Measurements from ENCODE around the gene RASSF3.

RASSF3 gene

GRCh38 chr12:64709429-64709828 lies 99.1 kb downstream of the RASSF3 start:
- TF ChIP-seq ZC3H10 (CRISPR knock-in tag; IDR thresholded peaks at IDR 0.05) = no peak
- TF ChIP-seq RARB (CRISPR knock-in tag; IDR thresholded peaks at IDR 0.05) = no peak
- TF ChIP-seq SNAI2 (CRISPR knock-in tag; IDR thresholded peaks at IDR 0.05) = no peak
- TF ChIP-seq ZNF565 (CRISPR knock-in tag; conservative IDR thresholded peaks at IDR 0.05; ENCODE audit: low read depth) = no peak
- TF ChIP-seq GLIS3 (CRISPR knock-in tag; IDR thresholded peaks at IDR 0.05) = no peak
- TF ChIP-seq PPARA (CRISPR knock-in tag; IDR thresholded peaks at IDR 0.05; ENCODE audit: borderline replicate concordance) = no peak
- no peak for TF ChIP-seq OSR1 (CRISPR knock-in tag; IDR thresholded peaks at IDR 0.05)
- TF ChIP-seq BACH2 (CRISPR knock-in tag; IDR thresholded peaks at IDR 0.05; ENCODE audit: borderline replicate concordance) = no peak
- no peak for TF ChIP-seq TSHZ2 (CRISPR knock-in tag; IDR thresholded peaks at IDR 0.05)
- no peak for TF ChIP-seq CSRNP3 (CRISPR knock-in tag; IDR thresholded peaks at IDR 0.05)
- no peak for TF ChIP-seq CREB5 (CRISPR knock-in tag; IDR thresholded peaks at IDR 0.05; ENCODE audit: low read depth)
- TF ChIP-seq ESRRG (CRISPR knock-in tag; IDR thresholded peaks at IDR 0.05) = no peak
- no peak for TF ChIP-seq CSDC2 (CRISPR knock-in tag; IDR thresholded peaks at IDR 0.05)
- TF ChIP-seq ZFP3 (CRISPR knock-in tag; IDR thresholded peaks at IDR 0.05) = no peak
- no peak for TF ChIP-seq ARNTL (CRISPR knock-in tag; IDR thresholded peaks at IDR 0.05; ENCODE audit: borderline replicate concordance, low read depth)
- no peak for TF ChIP-seq TOX (CRISPR knock-in tag; IDR thresholded peaks at IDR 0.05; ENCODE audit: borderline replicate concordance)
- TF ChIP-seq ZNF70 (CRISPR knock-in tag; IDR thresholded peaks at IDR 0.05) = no peak
- no peak for ATAC-seq

GRCh38 chr12:64713376-64713775 lies 103.1 kb downstream of the RASSF3 start:
- no peak for TF ChIP-seq BACH2 (CRISPR knock-in tag; IDR thresholded peaks at IDR 0.05; ENCODE audit: borderline replicate concordance)
- TF ChIP-seq TCF4 (CRISPR knock-in tag; IDR thresholded peaks at IDR 0.05; ENCODE audit: borderline replicate concordance) = no peak
- no peak for TF ChIP-seq ARNTL (CRISPR knock-in tag; IDR thresholded peaks at IDR 0.05; ENCODE audit: borderline replicate concordance, low read depth)
- TF ChIP-seq PATZ1 (CRISPR knock-in tag; IDR thresholded peaks at IDR 0.05; ENCODE audit: borderline replicate concordance) = no peak
- no peak for TF ChIP-seq CREB5 (CRISPR knock-in tag; IDR thresholded peaks at IDR 0.05; ENCODE audit: low read depth)
- no peak for TF ChIP-seq TOX (CRISPR knock-in tag; IDR thresholded peaks at IDR 0.05; ENCODE audit: borderline replicate concordance)
- no peak for TF ChIP-seq ZC3H10 (CRISPR knock-in tag; IDR thresholded peaks at IDR 0.05)
- no peak for TF ChIP-seq POU6F1 (CRISPR knock-in tag; IDR thresholded peaks at IDR 0.05; ENCODE audit: borderline replicate concordance, low read depth)
- TF ChIP-seq ZFP3 (CRISPR knock-in tag; IDR thresholded peaks at IDR 0.05) = no peak
- TF ChIP-seq ESRRG (CRISPR knock-in tag; IDR thresholded peaks at IDR 0.05) = no peak
- TF ChIP-seq SNAI2 (CRISPR knock-in tag; IDR thresholded peaks at IDR 0.05) = no peak
- TF ChIP-seq TSHZ2 (CRISPR knock-in tag; IDR thresholded peaks at IDR 0.05) = no peak
- no peak for TF ChIP-seq OSR1 (CRISPR knock-in tag; IDR thresholded peaks at IDR 0.05)
- ATAC-seq = no peak

All from SK-N-SH treated with all-trans-retinoic acid at 6 μM for 48 hours (cell line).